GM12878 (cell line): ENCODE data around the gene GRAMD1B. TPM values are rescaled to one million over a fixed set of nuclear protein-coding genes. Genes with fewer than 3 reads are reported as not detected.

Experiments used
- ATAC-seq: fragments of 200-7000 bp; cut with Tn5 transposase; 3 replicates; pipeline ENCODE4 v1.9.1; 2020; ENCODE audit warnings: mild to moderate bottlenecking, moderate library complexity
- BruUV-seq: library from RNA; stranded (reverse); fragments of 400-500 nt; replicated peaks from 2 replicates; lab custom pipeline; 2021; lab: Mats Ljungman, UMichigan
- CTCF ChIA-PET: fragments of 300-600 bp; sonication (Branson Sonifier 250); formaldehyde crosslinking; extraction: SDS; loops from one replicate; lab custom pipeline; 2021; ENCODE audit warnings: inconsistent platforms; lab: Yijun Ruan, JAX
- POLR2A ChIA-PET: fragments of 350-600 bp; formaldehyde crosslinking; extraction: SDS; loops from one replicate; lab custom pipeline; 2021; ENCODE audit warnings: inconsistent platforms; lab: Charles Lee
- RAD21 ChIA-PET: fragments of 300-600 bp; sonication (Branson Sonifier 250); formaldehyde crosslinking; loops from one replicate; lab custom pipeline; 2023; ENCODE audit warnings: antibody characterized with exemption; ENCODE audit not compliant: unreplicated experiment; lab: Charles Lee
- SMC1A ChIA-PET: fragments of 300-600 bp; sonication (Branson Sonifier 250); formaldehyde crosslinking; loops from one replicate; lab custom pipeline; 2023; ENCODE audit not compliant: unreplicated experiment, uncharacterized antibody; lab: Charles Lee
- DNase-seq: peaks from one replicate; pipeline ENCODE4 v3.0.0-alpha.2; 2011; ENCODE audit warnings: low read depth, low spot score
- FAIRE-seq: peaks from 3 replicates; lab custom pipeline; 2011; peaks lifted over from hg19 to GRCh38; lab: Jason Lieb, UNC
- H2AFZ ChIP-seq: 2 replicates; pipeline ENCODE4 v1.6.0; 2011; ENCODE audit warnings: low read depth, low read length, control low read depth; ENCODE audit not compliant: control insufficient read depth
- H3K27ac ChIP-seq: 2 replicates; pipeline ENCODE4 v1.5.1; 2011; ENCODE audit warnings: control low read depth; ENCODE audit not compliant: control insufficient read depth, insufficient read depth
- H3K27me3 ChIP-seq, 2 experiments: replicated peaks in 1 of 2; 2 replicates each; pipeline versions ENCODE4 v1.6.0 to v1.6.1; 2011; ENCODE audit warnings: low read length in 1 of 2; ENCODE audit not compliant: control insufficient read depth in 2 of 2, insufficient read depth in 2 of 2
- H3K36me3 ChIP-seq, 2 experiments: 2 replicates each; pipeline ENCODE4 v1.5.1; 2011; ENCODE audit warnings: low read length in 1 of 2; ENCODE audit not compliant: control insufficient read depth in 2 of 2, insufficient read depth in 2 of 2
- H3K4me1 ChIP-seq: 2 replicates; pipeline ENCODE4 v1.6.1; 2011; ENCODE audit warnings: mild to moderate bottlenecking, low read length, moderate library complexity, mixed read lengths; ENCODE audit not compliant: control insufficient read depth, insufficient read depth
- H3K4me2 ChIP-seq: 2 replicates; pipeline ENCODE4 v1.6.0; 2011; ENCODE audit warnings: control low read depth; ENCODE audit not compliant: control insufficient read depth, insufficient read depth
- H3K4me3 ChIP-seq: fragments of 200-600 bp; sonication (generic); 2 replicates; pipeline ENCODE4 v1.5.1; 2016
- H3K79me2 ChIP-seq: 2 replicates; pipeline ENCODE4 v1.6.0; 2011; ENCODE audit warnings: low read length; ENCODE audit not compliant: control insufficient read depth, insufficient read depth
- H3K9ac ChIP-seq: 2 replicates; pipeline ENCODE4 v1.8.0; 2011; ENCODE audit warnings: low read length, control low read depth, mixed read lengths; ENCODE audit not compliant: control insufficient read depth, insufficient read depth
- H3K9me3 ChIP-seq: replicated peaks from 3 replicates; pipeline ENCODE4 v1.5.1; 2011; ENCODE audit warnings: mild to moderate bottlenecking, low read length; ENCODE audit not compliant: control insufficient read depth, insufficient read depth
- H4K20me1 ChIP-seq: 2 replicates; pipeline ENCODE4 v1.6.0; 2011; ENCODE audit not compliant: control insufficient read depth, insufficient read depth
- ATF3 ChIP-seq: IDR thresholded peaks from 2 replicates; pipeline ENCODE4 v1.6.1; 2011; ENCODE audit warnings: low read depth, mild to moderate bottlenecking, low read length, moderate library complexity, borderline replicate concordance; ENCODE audit errors: extremely low read depth
- BCL3 ChIP-seq: IDR thresholded peaks from 2 replicates; pipeline ENCODE4 v1.6.1; 2011; ENCODE audit warnings: borderline replicate concordance, low read depth, mild to moderate bottlenecking, moderate library complexity, low read length; ENCODE audit not compliant: insufficient read depth, poor library complexity, severe bottlenecking
- CHD4 ChIP-seq: fragments of 200-600 bp; sonication (generic); IDR thresholded peaks from 2 replicates; pipeline ENCODE4 v1.6.1; 2016; ENCODE audit warnings: mild to moderate bottlenecking
- ESRRA ChIP-seq: IDR thresholded peaks from 2 replicates; pipeline ENCODE4 v1.6.1; 2012; ENCODE audit warnings: mild to moderate bottlenecking, low read length, improper control_type of control experiment
- IKZF1 ChIP-seq: fragments of 450-650 bp; conservative IDR thresholded peaks from 2 replicates; pipeline ENCODE4 v1.6.1; 2017; ENCODE audit warnings: antibody characterized with exemption, mild to moderate bottlenecking
- MTA2 ChIP-seq: fragments of 450-650 bp; IDR thresholded peaks from 2 replicates; pipeline ENCODE4 v1.6.1; 2016; ENCODE audit warnings: low read depth, mild to moderate bottlenecking, moderate library complexity
- NBN ChIP-seq: fragments of 450-650 bp; IDR thresholded peaks from 2 replicates; pipeline ENCODE4 v1.6.1; 2016
- NR2C1 ChIP-seq: fragments of 450-650 bp; IDR thresholded peaks from 2 replicates; pipeline ENCODE4 v1.6.1; 2017; ENCODE audit warnings: antibody characterized with exemption, mild to moderate bottlenecking, moderate library complexity
- RB1 ChIP-seq: fragments of 450-650 bp; formaldehyde crosslinking; IDR thresholded peaks from 2 replicates; pipeline ENCODE4 v1.6.1; 2017; ENCODE audit warnings: mild to moderate bottlenecking, borderline replicate concordance
- REST ChIP-seq: IDR thresholded peaks from 2 replicates; pipeline ENCODE4 v1.6.1; 2012; ENCODE audit warnings: mild to moderate bottlenecking, low read depth, low read length
- STAT3 ChIP-seq: IDR thresholded peaks from 2 replicates; pipeline ENCODE4 v1.6.1; 2011; ENCODE audit warnings: low read depth, low read length, improper control_type of control experiment
- SUZ12 ChIP-seq: fragments of 200-600 bp; sonication (generic); IDR thresholded peaks from one replicate; pipeline ENCODE4 v1.6.1; 2018; ENCODE audit warnings: antibody characterized with exemption, mild to moderate bottlenecking; ENCODE audit not compliant: unreplicated experiment
- TCF12 ChIP-seq: IDR thresholded peaks from 2 replicates; pipeline ENCODE4 v1.6.1; 2011; ENCODE audit warnings: low read depth, mild to moderate bottlenecking, low read length
- ZNF274 ChIP-seq: IDR thresholded peaks from one replicate; pipeline ENCODE4 v1.8.0; 2011; ENCODE audit not compliant: insufficient read length, insufficient read depth
- WGBS: methylation state at CpG from one replicate; pipeline ENCODE4 v1.1.6; 2016; ENCODE audit warnings: low lambda C conversion rate; ENCODE audit not compliant: insufficient replicate concordance, insufficient coverage; ENCODE audit errors: missing lambda C conversion rate; 5-methylcytosine and 5-hydroxymethylcytosine counted together
- in situ Hi-C: fragments of 300-500 bp; cut with MboI; formaldehyde crosslinking; loops from 9 replicates; pipeline ENCODE4 v1.14.3; 2018; ENCODE audit warnings: mixed read lengths
- intact Hi-C: fragments of 100-400 bp; cut with micrococcal nuclease; formaldehyde crosslinking; loops from one replicate; pipeline ENCODE4 v1.14.2; 2022; ENCODE audit not compliant: unreplicated experiment
- polyA plus RNA-seq, 11 experiments: library from polyadenylated mRNA; depleted of rRNA in 4 of 11; unstranded in 6 of 11; stranded (reverse) in 5 of 11; fragments of >200 nt; fragmentation: Nextera tagmentation in 4 of 11; fragmentation: Illumina TruSeq in 1 of 11; extraction: Ambion mirVana in 4 of 11; extraction: Trizol in 1 of 11; gene quantifications; 1 replicate in 1 of 11; 2 replicates in 10 of 11; pipeline versions ENCODE4 v1.2.1 to v1.2.3, GENCODE V29; 2011 to 2016; ENCODE audit warnings: inconsistent platforms in 2 of 11, missing spikeins in 2 of 11, low read depth in 1 of 11
- total RNA-seq, 4 experiments: library from RNA; depleted of rRNA in 3 of 4; stranded (reverse); fragments of >200 nt in 3 of 4; fragmentation: Illumina TruSeq in 1 of 4; extraction: Trizol in 1 of 4; gene quantifications; 2 replicates each; pipeline versions ENCODE4 v1.2.1 to v1.2.3, GENCODE V29; 2013 to 2021

Gene GRAMD1B
- total and polyA plus RNA-seq, 10 of the 15 experiments (the other 5 are each of a cell fraction or from before 2014, with no cell fraction given): 1.9 to 49.1 (median 26.9) TPM

DNA sequence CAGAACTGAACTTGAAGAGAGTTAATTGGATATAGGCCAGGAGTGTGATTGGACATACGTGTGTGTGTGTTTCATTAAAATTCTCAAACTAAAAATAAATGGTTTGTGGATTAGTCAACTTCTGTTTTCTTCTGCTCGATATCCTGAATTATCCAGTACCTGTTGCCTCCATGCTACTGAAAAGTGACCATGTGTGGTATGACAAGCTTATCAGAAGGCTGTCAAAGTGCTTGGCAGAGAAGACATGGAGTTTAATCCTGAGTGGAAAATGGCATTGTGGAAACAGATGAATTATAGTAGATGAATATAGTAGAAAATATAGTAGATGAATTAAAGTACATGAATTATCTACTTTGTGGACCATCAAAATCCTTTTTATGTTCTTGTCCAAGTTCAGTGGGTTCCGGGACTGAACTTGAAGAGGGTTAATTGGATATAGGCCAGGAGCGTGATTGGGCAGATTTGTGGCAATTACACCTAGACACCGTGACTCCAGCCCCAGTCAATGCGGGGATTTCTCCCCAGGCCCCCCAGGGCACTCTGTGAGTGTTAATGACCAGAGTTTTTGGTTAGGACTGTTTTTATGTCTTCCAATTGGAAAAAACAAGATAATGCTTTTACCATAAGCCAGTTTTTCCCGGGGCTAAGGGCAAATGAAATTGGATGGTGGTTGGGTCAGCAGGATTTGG is 30.1 kb downstream of the GRAMD1B start:
- no peaks in the 10 kb centered on the region for H4K20me1 ChIP-seq
- no peaks in the 10 kb centered on the region for H3K79me2 ChIP-seq
- no peak for TF ChIP-seq MTA2
- no peak for TF ChIP-seq IKZF1
- TF ChIP-seq ATF3: no peak
- no peak for TF ChIP-seq SUZ12
- no peak for TF ChIP-seq REST
- TF ChIP-seq ZNF274: no peak
- no peak for TF ChIP-seq NR2C1
- no peak for TF ChIP-seq RB1
- no peak for TF ChIP-seq ESRRA
- TF ChIP-seq STAT3: no peak
- TF ChIP-seq TCF12: no peak
- TF ChIP-seq NBN: no peak
- no peak for TF ChIP-seq BCL3
- no peak for TF ChIP-seq CHD4
- no peak overlapping the region for H3K27ac ChIP-seq
- peaks cover 9% of the 10 kb centered on the region; the same call in 1 of the 2 replicates for H3K4me1 ChIP-seq
- no TSS peak for BruUV-seq
- H3K9me3 ChIP-seq: no peaks in the 10 kb centered on the region
- no peak overlapping the region for H3K9ac ChIP-seq
- H3K27me3 ChIP-seq: no peaks in the 10 kb centered on the region
- no peak overlapping the region for H2AFZ ChIP-seq
- intact Hi-C loops (no loop called here), in situ Hi-C loops (no loop called here)
- RAD21 ChIA-PET: interaction anchor here (2.2 kb wide), 1 partner anchor 52 kb away, joined by 8 read pairs; no protein-coding TSS in a partner anchor
- CTCF ChIA-PET: interaction anchor here (0.6 to 3.3 kb wide), 2 partner anchors 18 to 352 kb away, joined by 4 to 10 read pairs; no protein-coding TSS in a partner anchor
- H3K36me3 ChIP-seq: peaks cover 0 to 2% of the 10 kb centered on the region in 2 experiments; a peak in 3 of 4 replicates
- no peak for DNase-seq
- H3K4me3 ChIP-seq: no peak overlapping the region
- SMC1A ChIA-PET: interaction anchor here (1.4 to 1.7 kb wide), 2 partner anchors 18 to 79 kb away, joined by 3 to 4 read pairs; no protein-coding TSS in a partner anchor
- FAIRE-seq: no peak
- 44% methylated on average over 7 of the region's 7 CpGs for WGBS
- no peak overlapping the region for H3K4me2 ChIP-seq
- no peak for ATAC-seq
- POLR2A ChIA-PET: no interaction called here
